ENCODE results near the gene URM1.
"Not testable (repeated sequence)": the region's sequence is repeated elsewhere in the genome, so short reads cannot be mapped to it uniquely, and the experiment has no call there.

Gene URM1

DNA sequence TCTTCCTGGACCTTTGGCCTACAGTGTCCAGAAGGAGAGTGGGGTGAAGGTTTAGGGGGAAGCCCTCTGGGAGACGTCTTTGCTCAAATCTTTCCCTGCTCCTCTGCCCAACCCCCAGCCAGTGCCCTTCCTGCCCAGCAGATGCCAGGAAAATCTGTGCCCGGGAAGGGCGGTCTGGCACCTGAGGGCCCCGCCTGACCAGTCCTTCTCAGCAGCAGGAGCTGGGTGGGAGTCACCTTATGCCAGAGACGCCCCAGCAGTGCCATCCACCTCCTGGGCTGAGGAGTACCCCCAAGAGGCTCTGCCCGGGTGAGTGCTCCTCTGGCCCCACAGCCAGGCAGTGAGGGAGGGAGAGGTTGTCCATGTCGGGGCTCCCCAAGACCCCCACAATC is 34.6 kb downstream of the URM1 start:
- no peak for DNase-seq (ENCODE audit: extremely low read depth in 1 of 2, low read depth in 1 of 2)

DNA sequence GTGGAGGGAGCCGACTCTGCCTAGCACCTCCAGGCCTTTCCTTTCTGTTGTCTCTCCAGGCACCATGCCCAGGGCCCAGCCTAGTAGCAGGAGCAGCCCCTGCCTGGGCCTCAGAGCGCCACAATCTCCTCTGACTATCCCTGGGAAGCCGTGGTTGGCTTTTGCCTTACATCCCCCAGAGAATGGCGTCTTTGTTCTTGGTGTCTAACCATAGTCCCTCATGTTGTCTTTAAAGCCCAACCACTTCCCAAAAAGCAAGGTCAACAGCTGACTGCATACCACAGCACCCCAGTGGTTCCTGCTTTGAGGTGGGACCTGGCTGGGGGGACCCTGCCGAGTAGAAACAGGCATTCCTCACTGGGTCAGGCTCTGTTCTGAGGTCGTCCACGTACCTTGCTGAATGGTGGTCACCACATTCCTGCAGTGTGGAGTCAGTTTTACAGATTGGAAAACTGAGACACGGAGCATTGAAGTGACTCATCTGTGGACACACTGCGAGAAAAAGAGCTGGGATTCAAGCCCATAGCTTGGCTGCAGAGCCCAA is 35.7 kb downstream of the URM1 start:
- no peak for DNase-seq (ENCODE audit: extremely low read depth in 1 of 2, low read depth in 1 of 2)

GRCh38 chr9:128408963-128409431 is 37.8 kb downstream of the URM1 start:
- DNase-seq (ENCODE audit: extremely low read depth in 1 of 2, low read depth in 1 of 2) = no peak

GRCh38 chr9:128409450-128409849 is 38.3 kb downstream of the URM1 start:
- DNase-seq (ENCODE audit: extremely low read depth in 1 of 2, low read depth in 1 of 2) = no peak

- no peak for DNase-seq (ENCODE audit: extremely low read depth in 1 of 2, low read depth in 1 of 2)
These were observed 38.8 kb downstream of the URM1 start for GRCh38 chr9:128409978-128410377.

- DNase-seq (ENCODE audit: extremely low read depth in 1 of 2, low read depth in 1 of 2) = no peak
These were observed 40.4 kb downstream of the URM1 start for GRCh38 chr9:128411364-128412119.

DNA sequence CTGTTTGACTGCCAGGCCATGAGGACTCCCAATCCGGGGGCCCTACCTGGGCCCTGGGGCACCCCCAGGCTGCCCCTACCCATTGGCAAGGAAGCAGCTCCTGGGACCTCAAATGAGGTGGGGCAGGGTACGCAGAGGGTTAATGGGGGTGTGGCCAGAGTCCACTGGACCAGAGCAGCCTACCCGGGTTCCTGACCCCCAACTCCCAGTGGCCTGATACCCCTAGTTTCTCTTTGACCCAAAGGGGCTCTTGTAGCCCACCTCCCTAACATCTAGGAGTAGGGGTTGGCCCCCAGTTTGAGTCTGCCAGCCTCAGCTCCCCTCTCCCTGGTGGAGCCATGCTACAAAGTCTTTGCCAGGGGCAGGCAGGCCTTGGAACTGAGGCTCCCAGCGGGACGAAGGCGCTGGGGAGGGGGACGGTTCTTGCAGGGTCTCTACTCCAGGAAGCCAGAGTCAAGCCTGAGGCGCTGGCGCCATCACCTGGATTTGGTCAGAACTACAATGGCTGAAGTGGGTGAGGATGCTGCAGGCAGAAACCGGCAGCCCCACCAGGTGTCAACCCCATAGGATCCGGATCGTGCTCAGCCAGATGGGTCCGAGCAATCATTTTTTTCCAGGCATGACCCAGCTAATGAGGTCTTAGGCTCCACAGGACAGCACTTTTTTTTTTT is 41.1 kb downstream of the URM1 start:
- peak in 1 of 2 donors; percentile 19 for DNase-seq (ENCODE audit: extremely low read depth in 1 of 2, low read depth in 1 of 2)

- DNase-seq (ENCODE audit: extremely low read depth in 1 of 2, low read depth in 1 of 2) = not testable (repeated sequence)
These were observed 42.6 kb downstream of the URM1 start for GRCh38 chr9:128413728-128414127.

GRCh38 chr9:128414461-128414860 is 43.3 kb downstream of the URM1 start:
- DNase-seq (ENCODE audit: extremely low read depth in 1 of 2, low read depth in 1 of 2) = no peak

GRCh38 chr9:128415281-128415680 is 44.1 kb downstream of the URM1 start:
- DNase-seq (ENCODE audit: extremely low read depth in 1 of 2, low read depth in 1 of 2) = no peak

DNA sequence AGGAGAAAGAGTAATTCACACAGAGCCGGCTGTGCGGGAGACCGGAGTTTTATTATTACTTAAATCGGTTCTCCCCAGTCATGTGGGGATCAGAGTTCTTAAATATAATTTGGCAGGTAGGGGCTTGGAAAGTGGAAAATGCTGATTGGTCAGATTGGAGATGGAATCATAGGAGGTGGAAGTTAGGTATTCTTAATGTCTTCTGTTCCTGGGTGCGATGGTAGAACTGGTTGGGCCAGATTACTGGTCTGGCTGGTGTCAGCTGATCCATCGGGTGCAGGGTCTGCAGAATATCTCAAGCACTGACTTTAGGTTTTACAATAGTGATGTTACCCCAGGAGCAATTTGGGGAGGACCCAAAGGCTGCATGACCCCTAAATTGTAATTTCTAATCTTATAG is 44.8 kb downstream of the URM1 start:
- no peak for DNase-seq (ENCODE audit: extremely low read depth in 1 of 2, low read depth in 1 of 2)

- no peak for DNase-seq (ENCODE audit: extremely low read depth in 1 of 2, low read depth in 1 of 2)
These were observed 45.4 kb downstream of the URM1 start for GRCh38 chr9:128416432-128417019.

DNA sequence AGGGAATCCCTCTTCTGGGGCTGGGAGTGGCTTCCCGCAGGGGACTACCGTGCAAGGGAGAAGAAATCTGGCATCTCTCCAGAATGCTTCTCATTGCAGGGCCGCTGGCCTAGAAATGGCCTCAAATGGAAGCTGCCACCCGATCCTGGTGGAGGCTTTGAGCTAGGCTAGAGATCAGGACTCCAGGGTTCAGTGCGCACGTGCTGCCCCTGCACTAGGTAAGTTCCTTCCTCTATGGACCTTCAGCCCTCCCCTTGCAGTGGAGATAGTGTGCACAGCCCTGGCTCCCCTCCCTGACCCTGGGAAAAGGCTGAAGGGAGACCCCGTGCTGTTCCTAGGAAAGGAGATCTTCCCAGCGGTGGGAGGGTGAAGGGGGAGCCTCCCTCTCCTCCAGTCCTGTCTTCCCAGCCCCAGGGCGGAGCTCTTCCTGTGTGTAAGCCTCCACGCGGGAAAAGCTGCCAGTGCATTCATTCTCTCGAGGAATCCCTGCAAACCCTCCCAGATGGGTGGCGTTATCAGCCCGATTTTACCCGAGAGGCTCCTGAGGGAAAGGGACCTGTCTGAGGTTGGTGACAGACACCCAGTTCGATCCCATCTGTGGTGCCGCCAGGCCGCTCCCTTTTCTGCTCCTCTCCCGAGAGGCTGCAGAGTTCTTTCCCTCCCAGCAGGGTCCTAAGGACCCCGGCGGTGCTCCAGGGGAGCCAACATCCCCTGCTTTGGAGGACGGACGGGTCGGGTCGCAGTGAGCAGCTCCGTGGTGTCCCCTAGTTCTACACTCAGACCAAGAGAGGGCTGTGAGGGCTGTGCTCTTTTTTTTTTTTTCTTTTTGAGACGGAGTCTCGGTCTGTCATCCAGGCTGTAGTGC is 48.1 kb downstream of the URM1 start:
- DNase-seq (ENCODE audit: extremely low read depth in 1 of 2, low read depth in 1 of 2) = no peak

- DNase-seq (ENCODE audit: extremely low read depth in 1 of 2, low read depth in 1 of 2) = peak in 1 of 2 donors; percentile 59
These were observed 49.0 kb downstream of the URM1 start for GRCh38 chr9:128420060-128420650.

- DNase-seq (ENCODE audit: extremely low read depth in 1 of 2, low read depth in 1 of 2) = peak in 1 of 2 donors; percentile 39
These were observed 49.7 kb downstream of the URM1 start, which contains the start of gene CERCAM for GRCh38 chr9:128420651-128421481. CERCAM (plus strand) TSS chr9:128420857; CDS start chr9:128420878, 21 bp downstream.

- no peak for DNase-seq (ENCODE audit: extremely low read depth in 1 of 2, low read depth in 1 of 2)
These were observed 50.4 kb downstream of the URM1 start for GRCh38 chr9:128421482-128421996.

DNA sequence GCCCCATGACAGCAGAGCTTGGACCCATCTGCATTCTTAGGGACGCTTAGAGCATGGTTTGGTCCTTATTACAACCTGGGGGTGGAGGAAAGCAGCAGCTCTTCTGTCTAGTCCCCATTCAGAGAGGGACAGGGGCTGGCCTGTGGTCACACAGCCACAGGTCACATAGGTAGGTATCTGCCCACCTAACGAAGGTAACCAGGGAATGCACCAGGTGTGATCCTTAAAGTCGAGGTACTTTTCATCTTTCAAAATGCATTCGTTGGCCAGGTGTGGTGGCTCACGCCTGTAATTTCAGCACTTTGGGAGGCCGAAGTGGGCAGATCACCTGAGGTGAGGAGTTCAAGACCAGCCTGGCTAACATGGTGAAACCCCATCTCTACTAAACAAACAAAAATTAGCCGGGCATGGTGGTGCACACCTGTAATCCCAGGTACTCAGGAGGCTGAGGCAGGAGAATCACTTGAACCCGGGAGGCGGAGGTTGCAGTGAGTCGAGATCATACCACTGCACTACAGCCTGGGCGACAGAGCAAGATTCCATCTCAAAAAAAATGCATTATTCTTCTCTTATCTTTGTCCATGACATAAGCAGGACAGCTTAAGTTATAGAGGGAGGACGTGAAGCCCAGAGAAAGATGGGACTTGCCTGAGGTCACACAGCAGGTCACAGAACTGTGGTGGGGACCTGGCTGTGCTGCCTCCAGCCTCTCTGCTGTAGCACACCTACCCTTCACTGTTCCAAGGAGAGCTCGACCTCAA is 51.0 kb downstream of the URM1 start:
- not testable (repeated sequence) for DNase-seq (ENCODE audit: extremely low read depth in 1 of 2, low read depth in 1 of 2)

DNA sequence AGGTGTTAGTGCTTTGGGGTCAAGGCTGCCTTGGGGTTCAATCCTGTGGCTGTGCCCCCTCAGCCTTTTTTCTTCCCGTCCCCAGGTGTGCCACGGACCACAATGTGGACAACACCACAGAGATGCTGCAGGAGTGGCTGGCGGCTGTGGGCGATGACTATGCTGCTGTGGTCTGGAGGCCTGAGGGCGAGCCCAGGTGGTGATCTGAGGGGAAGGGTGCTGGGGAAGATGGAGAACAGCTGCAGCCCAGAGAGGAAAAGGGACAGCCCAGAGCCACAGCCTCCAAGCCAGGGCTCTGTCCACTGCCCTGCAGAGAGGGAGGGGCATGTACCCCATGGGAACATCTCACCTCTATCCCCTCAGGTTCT is 51.6 kb downstream of the URM1 start:
- DNase-seq (ENCODE audit: extremely low read depth in 1 of 2, low read depth in 1 of 2) = no peak

Data from activated CD8-positive, alpha-beta memory T cell treated with anti-CD3 and anti-CD28 coated beads for 1 hour (primary cell).